Neural cell (in vitro differentiated cells): ENCODE data around the gene KCNA3. TPM values are rescaled to one million over a fixed set of nuclear protein-coding genes. Genes with fewer than 3 reads are reported as not detected.

Source experiments
- H2AFZ ChIP-seq: fragments of 200-600, 300-800 bp; sonication (generic), shearing (Covaris generic); 2 replicates; pipeline ENCODE4 v1.6.0; 2014; ENCODE audit warnings: low read depth, mild to moderate bottlenecking, antibody characterized with exemption, low read length, moderate library complexity
- H3F3A ChIP-seq: fragments of 200-600 bp; shearing (Covaris generic); 2 replicates; pipeline ENCODE4 v1.6.1; 2016; ENCODE audit warnings: mild to moderate bottlenecking, moderate library complexity, mixed read lengths, antibody characterized with exemption, low read length; ENCODE audit not compliant: insufficient read depth, poor library complexity, severe bottlenecking
- H3K27ac ChIP-seq: fragments of 200-600, 300-800 bp; sonication (generic), shearing (Covaris generic); 2 replicates; pipeline ENCODE4 v1.5.1; 2014; ENCODE audit warnings: mild to moderate bottlenecking, low read length, moderate library complexity
- H3K27me3 ChIP-seq: fragments of 300-800, 200-600 bp; sonication (generic), shearing (Covaris generic); 2 replicates; pipeline ENCODE4 v1.6.0; 2014; ENCODE audit warnings: mild to moderate bottlenecking, low read depth, low read length, moderate library complexity; ENCODE audit not compliant: insufficient read depth
- H3K36me3 ChIP-seq: fragments of 300-800, 200-600 bp; sonication (generic), shearing (Covaris generic); 2 replicates; pipeline ENCODE4 v1.5.1; 2014; ENCODE audit warnings: mild to moderate bottlenecking, antibody characterized with exemption, low read length, moderate library complexity; ENCODE audit not compliant: insufficient read depth
- H3K4me2 ChIP-seq: fragments of 300-800, 200-600 bp; sonication (generic), shearing (Covaris generic); 2 replicates; pipeline ENCODE4 v1.6.0; 2014; ENCODE audit warnings: mild to moderate bottlenecking, low read length
- H3K4me3 ChIP-seq: fragments of 300-800, 200-600 bp; sonication (generic), shearing (Covaris generic); 2 replicates; pipeline ENCODE4 v1.5.1; 2014; ENCODE audit warnings: mild to moderate bottlenecking, low read length, moderate library complexity
- H3K79me2 ChIP-seq: fragments of 200-600 bp; shearing (Covaris generic); replicated peaks from 2 replicates; pipeline ENCODE4 v1.6.0; 2014; ENCODE audit warnings: mild to moderate bottlenecking, low read length, moderate library complexity; ENCODE audit not compliant: insufficient read depth
- H3K9ac ChIP-seq: fragments of 300-800, 200-600 bp; sonication (generic), shearing (Covaris generic); 2 replicates; pipeline ENCODE4 v1.6.1; 2016; ENCODE audit warnings: mild to moderate bottlenecking, low read length, mixed read lengths
- H3K9me2 ChIP-seq: fragments of 200-600 bp; shearing (Covaris generic); 2 replicates; pipeline ENCODE4 v1.6.1; 2016; ENCODE audit warnings: mild to moderate bottlenecking, low read length, mixed read lengths; ENCODE audit not compliant: insufficient read depth
- H3K9me3 ChIP-seq: fragments of 200-600, 300-800 bp; sonication (generic), shearing (Covaris generic); 2 replicates; pipeline ENCODE4 v1.6.1; 2016; ENCODE audit warnings: mild to moderate bottlenecking, mixed run types, low read length, moderate library complexity, mixed read lengths
- H4K20me1 ChIP-seq: fragments of 200-600 bp; shearing (Covaris generic); 2 replicates; pipeline ENCODE4 v1.6.1; 2016; ENCODE audit warnings: mild to moderate bottlenecking, mixed run types; ENCODE audit not compliant: insufficient read depth
- EP300 ChIP-seq: fragments of 450-650 bp; conservative IDR thresholded peaks from 2 replicates; pipeline ENCODE4 v1.6.1; 2014; ENCODE audit warnings: antibody characterized with exemption, mild to moderate bottlenecking, moderate library complexity; ENCODE audit not compliant: poor library complexity, severe bottlenecking
- EZH2 ChIP-seq: fragments of 200-600, 300-800 bp; shearing (Covaris generic), sonication (generic); IDR thresholded peaks from 2 replicates; pipeline ENCODE4 v1.6.1; 2014; ENCODE audit warnings: antibody characterized with exemption, low read length, borderline replicate concordance, mild to moderate bottlenecking; ENCODE audit not compliant: insufficient read depth, poor library complexity, severe bottlenecking
- MXI1 ChIP-seq: fragments of 450-650 bp; conservative IDR thresholded peaks from 2 replicates; pipeline ENCODE4 v1.6.1; 2014; ENCODE audit warnings: antibody characterized with exemption, mild to moderate bottlenecking; ENCODE audit not compliant: poor library complexity, severe bottlenecking
- POLR2AphosphoS5 ChIP-seq: IDR thresholded peaks from 2 replicates; pipeline ENCODE4 v1.6.1; 2012
- RAD21 ChIP-seq: fragments of 450-650 bp; conservative IDR thresholded peaks from 2 replicates; pipeline ENCODE4 v1.6.1; 2014; ENCODE audit warnings: antibody characterized with exemption, mild to moderate bottlenecking, moderate library complexity
- SMC3 ChIP-seq: fragments of 450-650 bp; conservative IDR thresholded peaks from 2 replicates; pipeline ENCODE4 v1.6.1; 2014; ENCODE audit warnings: antibody characterized with exemption, mild to moderate bottlenecking, moderate library complexity; ENCODE audit not compliant: poor library complexity
- TAF1 ChIP-seq: IDR thresholded peaks from 2 replicates; pipeline ENCODE4 v1.6.1; 2012; ENCODE audit warnings: low read depth
- polyA plus RNA-seq: library from polyadenylated mRNA; depleted of rRNA; stranded (reverse); fragments of >200 nt; gene quantifications from 2 replicates; pipeline ENCODE4 v1.2.3, GENCODE V29; 2014
- TF ChIP-seq, protein P1 (sequence below): IDR thresholded peaks from 2 replicates; pipeline ENCODE4 v1.6.1; 2012; ENCODE audit warnings: borderline replicate concordance
- TF ChIP-seq, protein P2 (sequence below): fragments of 450-650 bp; IDR thresholded peaks from 2 replicates; pipeline ENCODE4 v1.5.1; 2014; ENCODE audit warnings: antibody characterized with exemption, mild to moderate bottlenecking, moderate library complexity; ENCODE audit not compliant: poor library complexity, severe bottlenecking

Gene KCNA3
- polyA plus RNA-seq, 1 donor from 2014 or later: 5.6 TPM

DNA sequence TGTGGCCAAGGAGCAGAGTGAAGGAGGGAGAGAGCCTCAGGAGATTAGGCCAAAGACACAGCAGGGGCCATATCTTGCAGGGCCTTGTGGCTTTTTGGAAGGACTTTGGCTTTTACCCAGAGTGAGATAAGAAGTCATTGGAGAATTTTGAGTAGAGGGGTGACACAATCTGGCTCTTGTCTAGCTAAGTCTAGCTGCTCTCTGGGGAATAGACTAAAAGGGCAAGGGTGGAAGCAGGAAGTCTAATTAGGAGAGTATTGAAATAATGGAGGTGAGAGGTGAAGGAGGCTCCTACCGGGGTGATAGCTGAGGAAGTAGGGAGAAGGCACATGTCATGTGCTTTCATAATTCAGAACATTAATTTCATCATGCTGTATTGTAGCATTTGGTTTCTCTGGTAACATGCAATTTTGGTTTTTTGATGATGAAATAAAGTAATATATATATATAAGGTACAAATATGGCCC is 34.3 kb upstream of the KCNA3 start:
- no peaks in the 10 kb centered on the region for H3F3A ChIP-seq
- TF ChIP-seq, protein P1, sequence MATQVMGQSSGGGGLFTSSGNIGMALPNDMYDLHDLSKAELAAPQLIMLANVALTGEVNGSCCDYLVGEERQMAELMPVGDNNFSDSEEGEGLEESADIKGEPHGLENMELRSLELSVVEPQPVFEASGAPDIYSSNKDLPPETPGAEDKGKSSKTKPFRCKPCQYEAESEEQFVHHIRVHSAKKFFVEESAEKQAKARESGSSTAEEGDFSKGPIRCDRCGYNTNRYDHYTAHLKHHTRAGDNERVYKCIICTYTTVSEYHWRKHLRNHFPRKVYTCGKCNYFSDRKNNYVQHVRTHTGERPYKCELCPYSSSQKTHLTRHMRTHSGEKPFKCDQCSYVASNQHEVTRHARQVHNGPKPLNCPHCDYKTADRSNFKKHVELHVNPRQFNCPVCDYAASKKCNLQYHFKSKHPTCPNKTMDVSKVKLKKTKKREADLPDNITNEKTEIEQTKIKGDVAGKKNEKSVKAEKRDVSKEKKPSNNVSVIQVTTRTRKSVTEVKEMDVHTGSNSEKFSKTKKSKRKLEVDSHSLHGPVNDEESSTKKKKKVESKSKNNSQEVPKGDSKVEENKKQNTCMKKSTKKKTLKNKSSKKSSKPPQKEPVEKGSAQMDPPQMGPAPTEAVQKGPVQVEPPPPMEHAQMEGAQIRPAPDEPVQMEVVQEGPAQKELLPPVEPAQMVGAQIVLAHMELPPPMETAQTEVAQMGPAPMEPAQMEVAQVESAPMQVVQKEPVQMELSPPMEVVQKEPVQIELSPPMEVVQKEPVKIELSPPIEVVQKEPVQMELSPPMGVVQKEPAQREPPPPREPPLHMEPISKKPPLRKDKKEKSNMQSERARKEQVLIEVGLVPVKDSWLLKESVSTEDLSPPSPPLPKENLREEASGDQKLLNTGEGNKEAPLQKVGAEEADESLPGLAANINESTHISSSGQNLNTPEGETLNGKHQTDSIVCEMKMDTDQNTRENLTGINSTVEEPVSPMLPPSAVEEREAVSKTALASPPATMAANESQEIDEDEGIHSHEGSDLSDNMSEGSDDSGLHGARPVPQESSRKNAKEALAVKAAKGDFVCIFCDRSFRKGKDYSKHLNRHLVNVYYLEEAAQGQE: no peak
- TF ChIP-seq TAF1 (no peak), POLR2AphosphoS5 (no peak), RAD21 (no peak), MXI1 (no peak), EZH2 (no peak), EP300 (no peak), SMC3 (no peak)
- TF ChIP-seq, protein P2, sequence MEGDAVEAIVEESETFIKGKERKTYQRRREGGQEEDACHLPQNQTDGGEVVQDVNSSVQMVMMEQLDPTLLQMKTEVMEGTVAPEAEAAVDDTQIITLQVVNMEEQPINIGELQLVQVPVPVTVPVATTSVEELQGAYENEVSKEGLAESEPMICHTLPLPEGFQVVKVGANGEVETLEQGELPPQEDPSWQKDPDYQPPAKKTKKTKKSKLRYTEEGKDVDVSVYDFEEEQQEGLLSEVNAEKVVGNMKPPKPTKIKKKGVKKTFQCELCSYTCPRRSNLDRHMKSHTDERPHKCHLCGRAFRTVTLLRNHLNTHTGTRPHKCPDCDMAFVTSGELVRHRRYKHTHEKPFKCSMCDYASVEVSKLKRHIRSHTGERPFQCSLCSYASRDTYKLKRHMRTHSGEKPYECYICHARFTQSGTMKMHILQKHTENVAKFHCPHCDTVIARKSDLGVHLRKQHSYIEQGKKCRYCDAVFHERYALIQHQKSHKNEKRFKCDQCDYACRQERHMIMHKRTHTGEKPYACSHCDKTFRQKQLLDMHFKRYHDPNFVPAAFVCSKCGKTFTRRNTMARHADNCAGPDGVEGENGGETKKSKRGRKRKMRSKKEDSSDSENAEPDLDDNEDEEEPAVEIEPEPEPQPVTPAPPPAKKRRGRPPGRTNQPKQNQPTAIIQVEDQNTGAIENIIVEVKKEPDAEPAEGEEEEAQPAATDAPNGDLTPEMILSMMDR: no peak
- no peak overlapping the region for H2AFZ ChIP-seq
- H3K36me3 ChIP-seq: no peaks in the 10 kb centered on the region
- no peaks in the 10 kb centered on the region for H4K20me1 ChIP-seq
- H3K4me3 ChIP-seq: no peak overlapping the region
- no peaks in the 10 kb centered on the region for H3K9me2 ChIP-seq
- no peak overlapping the region for H3K9ac ChIP-seq
- H3K27me3 ChIP-seq: no peaks in the 10 kb centered on the region
- H3K4me2 ChIP-seq: no peak overlapping the region
- no peak overlapping the region for H3K27ac ChIP-seq
- no peaks in the 10 kb centered on the region for H3K79me2 ChIP-seq
- no peaks in the 10 kb centered on the region for H3K9me3 ChIP-seq

DNA sequence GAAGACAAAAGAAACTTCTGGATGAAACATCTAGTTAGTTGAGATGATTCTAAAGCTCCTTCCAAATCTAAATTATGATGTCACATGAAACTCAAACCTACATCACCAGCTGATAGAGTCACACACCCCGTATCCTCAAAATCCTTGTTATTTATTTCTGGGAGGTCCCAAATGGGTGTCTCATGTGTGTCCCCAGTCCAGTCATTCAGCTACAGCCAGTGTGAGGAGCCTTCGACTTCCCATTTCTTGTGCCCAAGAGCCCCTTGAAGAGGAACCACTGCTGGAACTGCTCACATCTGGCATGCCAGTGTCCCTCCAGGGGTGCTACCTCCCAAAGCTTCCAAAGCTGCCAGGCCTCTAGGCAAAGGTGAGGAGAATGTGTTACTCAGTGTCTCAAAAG is 32.5 kb upstream of the KCNA3 start:
- TF ChIP-seq, protein P1: no peak
- TF ChIP-seq, protein P2: no peak
- no peak for TF ChIP-seq RAD21
- TF ChIP-seq MXI1: no peak
- no peak for TF ChIP-seq EZH2
- TF ChIP-seq EP300: no peak
- TF ChIP-seq POLR2AphosphoS5: no peak
- TF ChIP-seq TAF1: no peak
- TF ChIP-seq SMC3: no peak
- no peak overlapping the region for H3K4me3 ChIP-seq
- no peak overlapping the region for H3K27ac ChIP-seq
- no peaks in the 10 kb centered on the region for H3K9me2 ChIP-seq
- H3K9me3 ChIP-seq: no peaks in the 10 kb centered on the region
- H3K4me2 ChIP-seq: no peak overlapping the region
- H3K27me3 ChIP-seq: no peaks in the 10 kb centered on the region
- H4K20me1 ChIP-seq: no peaks in the 10 kb centered on the region
- H3K9ac ChIP-seq: no peak overlapping the region
- no peaks in the 10 kb centered on the region for H3F3A ChIP-seq
- H2AFZ ChIP-seq: no peak overlapping the region
- no peaks in the 10 kb centered on the region for H3K79me2 ChIP-seq
- no peaks in the 10 kb centered on the region for H3K36me3 ChIP-seq
